ENCODE measurements around the gene SCML2. TPM values are rescaled to one million over a fixed set of nuclear protein-coding genes. Genes with fewer than 3 reads are reported as not detected.

SCML2 gene
- total and polyA plus RNA-seq, 2 of the 8 experiments (the other 6 are each of a cell fraction or from before 2014, with no cell fraction given) = 14.6 to 18.9 TPM

- Histone ChIP-seq H4K91ac (replicated peaks; ENCODE audit: insufficient read length, low read length) (no peak overlapping the region), H3K36me3 (ENCODE audit: control insufficient read depth in 2 of 4, insufficient read depth in 4 of 4, low read length in 3 of 4) (no peaks in the 10 kb centered on the region), H3K56ac (replicated peaks; ENCODE audit: insufficient read length, low read depth, low read length) (no peak overlapping the region), H2AFZ (ENCODE audit: low read length) (no peak overlapping the region), H3K9me3 (ENCODE audit: insufficient read depth in 2 of 2, low read depth in 1 of 2, low read length in 1 of 2) (no peaks in the 10 kb centered on the region), H2AK5ac (ENCODE audit: low read depth, low read length) (no peak overlapping the region), H3K79me1 (ENCODE audit: low read depth, low read length) (no peaks in the 10 kb centered on the region), H3K27me3 (replicated peaks in 1 of 4; ENCODE audit: control insufficient read depth in 3 of 4, extremely low read depth in 1 of 4, insufficient read depth in 3 of 4, low read length in 3 of 4) (no peaks in the 10 kb centered on the region), H3K4me1 (replicated peaks in 1 of 4; ENCODE audit: control insufficient read depth in 3 of 4, insufficient read depth in 4 of 4, low read length in 3 of 4) (peaks cover 0 to 2% (median 0%) of the 10 kb centered on the region in 4 experiments; a peak in 1 of 7 replicates), H4K8ac (ENCODE audit: extremely low read depth, insufficient read depth, low read length) (peak overlapping the region; percentile 25; the same call in 1 of the 2 replicates), H2BK12ac (ENCODE audit: low read depth, low read length) (no peak overlapping the region), H3K4ac (replicated peaks; ENCODE audit: insufficient read length, low read depth, low read length) (no peak overlapping the region), H2BK5ac (ENCODE audit: low read depth, low read length) (no peak overlapping the region), H4K20me1 (replicated peaks in 1 of 2; ENCODE audit: control insufficient read depth in 1 of 2, insufficient read depth in 2 of 2, low read length in 2 of 2) (no peaks in the 10 kb centered on the region), H2BK20ac (ENCODE audit: low read length) (no peak overlapping the region), H3K4me2 (ENCODE audit: insufficient read depth in 1 of 2, low read depth in 2 of 2, low read length in 2 of 2) (no peak overlapping the region), H3K14ac (ENCODE audit: insufficient read length) (no peak overlapping the region), H4K5ac (ENCODE audit: insufficient read length, low read depth, low read length) (no peak overlapping the region), H3K18ac (ENCODE audit: extremely low read depth, low read length) (no peak overlapping the region), H3K4me3 (ENCODE audit: extremely low read depth in 1 of 4, insufficient read depth in 2 of 4, low read depth in 3 of 4, low read length in 4 of 4) (no peak overlapping the region), H3K23me2 (ENCODE audit: low read depth, low read length) (no peaks in the 10 kb centered on the region), H3K79me2 (ENCODE audit: control insufficient read depth in 1 of 2, insufficient read depth in 2 of 2, low read length in 2 of 2) (no peaks in the 10 kb centered on the region), H2BK15ac (ENCODE audit: low read length) (no peak overlapping the region), H3K23ac (ENCODE audit: insufficient read length) (no peak overlapping the region), H2BK120ac (replicated peaks; ENCODE audit: low read depth, low read length) (no peak overlapping the region), H3K9ac (replicated peaks in 1 of 4; ENCODE audit: extremely low read depth in 1 of 4, low read depth in 3 of 4, low read length in 3 of 4) (no peak overlapping the region), H3K27ac (ENCODE audit: low read depth, low read length) (no peak overlapping the region)
- DNase-seq (ENCODE audit: low read depth in 1 of 2, low spot score in 2 of 2) (no peak), FAIRE-seq (no peak)
- TF ChIP-seq EZH2 (IDR thresholded peaks at IDR 0.05; ENCODE audit: low read depth, low read length, severe bottlenecking) (no peak), CREB1 (IDR thresholded peaks at IDR 0.05) (no peak), BCL11A (IDR thresholded peaks at IDR 0.05; ENCODE audit: low read depth in 2 of 2, low read length in 2 of 2) (no peak), KDM4A (IDR thresholded peaks at IDR 0.05; ENCODE audit: low read depth, low read length, severe bottlenecking) (no peak), SP1 (IDR thresholded peaks at IDR 0.05; ENCODE audit: low read depth, low read length) (no peak), SIRT6 (IDR thresholded peaks at IDR 0.05; ENCODE audit: low read length) (no peak), TEAD4 (IDR thresholded peaks at IDR 0.05; ENCODE audit: low read depth, low read length) (no peak), CEBPB (IDR thresholded peaks at IDR 0.05; ENCODE audit: low read depth, low read length) (no peak), ZNF274 (IDR thresholded peaks at IDR 0.05; ENCODE audit: borderline replicate concordance, extremely low read depth, low read length) (no peak), SP2 (IDR thresholded peaks at IDR 0.05; ENCODE audit: low read length) (no peak), POLR2AphosphoS5 (IDR thresholded peaks at IDR 0.05; ENCODE audit: low read depth, low read length) (no peak), BACH1 (IDR thresholded peaks at IDR 0.05; ENCODE audit: low read length) (no peak)
- CTCF ChIA-PET (ENCODE audit: partially characterized antibody) = interaction anchor here (0.6 to 1.2 kb wide), 3 partner anchors 59 to 378 kb away, joined by 3 to 5 read pairs (median 3); no protein-coding TSS in a partner anchor
- 90% methylated on average over 8 of the region's 14 CpGs; no CpG with 5 or more reads in 1 of the 2 experiments for WGBS, 2 experiments (ENCODE audit: extremely low coverage in 1 of 2, insufficient coverage in 1 of 2, insufficient read length in 1 of 2, insufficient replicate concordance in 2 of 2, low coverage in 1 of 2, low lambda C conversion rate in 2 of 2, missing lambda C conversion rate in 1 of 2)
- POLR2A ChIA-PET (ENCODE audit: partially characterized antibody) = no interaction called here
Measured at GRCh38 chrX:18228069-18228468, 126.4 kb downstream of the SCML2 start.
